Breast epithelium (tissue), 3 donors: ENCODE measurements around the gene CYB5R3.

Experiments used
- POLR2A ChIP-seq: fragments of 450-650 bp; IDR thresholded peaks from one replicate; pipeline ENCODE4 v1.6.1; 2016; ENCODE audit warnings: antibody characterized with exemption, mild to moderate bottlenecking, moderate library complexity
- POLR2AphosphoS5 ChIP-seq, 3 donors: sonication (generic); formaldehyde crosslinking; IDR thresholded peaks; one replicate each; pipeline ENCODE4 v1.6.1; 2017; ENCODE audit warnings: antibody characterized with exemption in 3 of 3
- TF ChIP-seq, protein P1 (sequence below), 3 donors: fragments of 450-650 bp; IDR thresholded peaks; one replicate each; pipeline ENCODE4 v1.5.1; 2016 to 2017; ENCODE audit warnings: antibody characterized with exemption in 3 of 3, mild to moderate bottlenecking in 3 of 3, moderate library complexity in 3 of 3

DNA sequence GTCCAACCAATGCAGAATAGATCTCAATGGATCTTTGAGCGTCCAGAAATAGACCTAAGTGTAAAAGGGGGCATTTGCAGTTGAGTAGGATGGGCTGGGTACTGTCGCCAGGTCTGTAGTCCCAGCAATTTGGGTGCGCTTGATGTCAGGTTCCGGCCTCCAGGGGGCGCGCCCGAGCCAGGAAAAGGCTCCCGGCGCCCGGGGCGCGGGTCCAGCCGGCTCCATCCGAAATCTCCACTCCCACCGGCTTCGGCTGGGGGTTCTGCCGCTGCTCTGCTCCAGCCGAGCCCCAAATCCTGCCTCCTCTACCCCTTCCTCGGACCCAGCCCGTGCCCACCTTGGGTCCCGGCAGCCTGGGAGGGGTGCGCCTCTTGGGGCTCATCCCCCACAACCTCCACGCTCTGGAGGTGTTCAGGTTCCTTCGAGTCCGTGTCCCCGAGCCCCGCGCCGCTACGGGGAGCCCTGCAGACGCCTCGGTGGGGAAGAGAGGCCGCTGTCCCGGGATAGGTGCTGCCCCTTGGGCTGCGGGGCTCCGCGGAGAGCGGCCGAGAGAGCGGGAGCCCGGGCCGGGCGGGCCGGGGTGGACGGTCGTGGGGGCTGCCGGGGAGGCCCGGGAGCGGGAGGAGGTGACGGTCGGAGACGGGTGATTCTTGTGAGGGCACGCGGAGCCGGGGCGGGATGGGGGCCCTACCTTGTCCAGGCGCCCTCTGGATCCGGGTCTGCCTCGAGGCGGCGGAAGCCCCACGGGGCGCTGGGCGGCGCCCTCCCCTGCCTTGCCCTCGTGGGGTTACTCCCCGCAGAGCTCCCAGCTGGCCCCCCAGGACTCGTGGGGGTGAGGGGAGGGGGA lies 13.0 kb upstream of the CYB5R3 start:
- TF ChIP-seq, protein P1, sequence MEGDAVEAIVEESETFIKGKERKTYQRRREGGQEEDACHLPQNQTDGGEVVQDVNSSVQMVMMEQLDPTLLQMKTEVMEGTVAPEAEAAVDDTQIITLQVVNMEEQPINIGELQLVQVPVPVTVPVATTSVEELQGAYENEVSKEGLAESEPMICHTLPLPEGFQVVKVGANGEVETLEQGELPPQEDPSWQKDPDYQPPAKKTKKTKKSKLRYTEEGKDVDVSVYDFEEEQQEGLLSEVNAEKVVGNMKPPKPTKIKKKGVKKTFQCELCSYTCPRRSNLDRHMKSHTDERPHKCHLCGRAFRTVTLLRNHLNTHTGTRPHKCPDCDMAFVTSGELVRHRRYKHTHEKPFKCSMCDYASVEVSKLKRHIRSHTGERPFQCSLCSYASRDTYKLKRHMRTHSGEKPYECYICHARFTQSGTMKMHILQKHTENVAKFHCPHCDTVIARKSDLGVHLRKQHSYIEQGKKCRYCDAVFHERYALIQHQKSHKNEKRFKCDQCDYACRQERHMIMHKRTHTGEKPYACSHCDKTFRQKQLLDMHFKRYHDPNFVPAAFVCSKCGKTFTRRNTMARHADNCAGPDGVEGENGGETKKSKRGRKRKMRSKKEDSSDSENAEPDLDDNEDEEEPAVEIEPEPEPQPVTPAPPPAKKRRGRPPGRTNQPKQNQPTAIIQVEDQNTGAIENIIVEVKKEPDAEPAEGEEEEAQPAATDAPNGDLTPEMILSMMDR (IDR thresholded peaks at IDR 0.05): peak; percentile 84 to 92 (median 91)
- TF ChIP-seq POLR2A (no peak), POLR2AphosphoS5 (IDR thresholded peaks at IDR 0.05) (no peak)
